NCI-H460 (cell line): Measurements from ENCODE around the gene ANKRD13D. TPM values are rescaled to one million over a fixed set of nuclear protein-coding genes. Genes with fewer than 3 reads are reported as not detected.

Experiments used
- DNase-seq: peaks from one replicate; pipeline ENCODE4 v3.0.0-alpha.2; 2016; ENCODE audit warnings: low read depth; ENCODE audit errors: extremely low read depth
- total RNA-seq: library from RNA; depleted of rRNA; stranded (reverse); fragments of >200 nt; shearing (Covaris generic); gene quantifications from 2 replicates; pipeline ENCODE4 v1.2.3, GENCODE V29; 2014

ANKRD13D gene
- total RNA-seq, 1 experiment from 2014 or later = 21.2 TPM

GRCh38 chr11:67301313-67301921, 12.3 kb downstream of the ANKRD13D start:
- DNase-seq = no peak

- peak; percentile 34 for DNase-seq
Measured at GRCh38 chr11:67301951-67302516, 12.9 kb downstream of the ANKRD13D start.

GRCh38 chr11:67302571-67303131, 13.5 kb downstream of the ANKRD13D start:
- peak; percentile 4 for DNase-seq

GRCh38 chr11:67303132-67303834, 14.2 kb downstream of the ANKRD13D start, which contains the start of gene SSH3:
Gene SSH3 (plus strand): TSS chr11:67303530. CDS start chr11:67303626, 96 bp downstream.
- peak; percentile 42 for DNase-seq

- no peak for DNase-seq
Measured at GRCh38 chr11:67303835-67304411, 14.8 kb downstream of the ANKRD13D start.

- no peak for DNase-seq
Measured at GRCh38 chr11:67304511-67305113, 15.5 kb downstream of the ANKRD13D start.

- DNase-seq = no peak
Measured at GRCh38 chr11:67306769-67307544, 17.9 kb downstream of the ANKRD13D start.

- DNase-seq = no peak
Measured at GRCh38 chr11:67307545-67308001, 18.5 kb downstream of the ANKRD13D start.

- no peak for DNase-seq
Measured at GRCh38 chr11:67308031-67308866, 19.1 kb downstream of the ANKRD13D start.

GRCh38 chr11:67309166-67309565, 20.1 kb downstream of the ANKRD13D start:
- DNase-seq = no peak

GRCh38 chr11:67309661-67310061, 20.6 kb downstream of the ANKRD13D start:
- no peak for DNase-seq

- no peak for DNase-seq
Measured at GRCh38 chr11:67310246-67311050, 21.3 kb downstream of the ANKRD13D start.

GRCh38 chr11:67311051-67311555, 22.0 kb downstream of the ANKRD13D start:
- no peak for DNase-seq

- no peak for DNase-seq
Measured at GRCh38 chr11:67311556-67312082, 22.5 kb downstream of the ANKRD13D start.

GRCh38 chr11:67312187-67313021, 23.3 kb downstream of the ANKRD13D start:
- DNase-seq = no peak

- DNase-seq = no peak
Measured at GRCh38 chr11:67313125-67313890, 24.2 kb downstream of the ANKRD13D start.
